ENCODE measurements around the gene FHIT.

FHIT gene

DNA sequence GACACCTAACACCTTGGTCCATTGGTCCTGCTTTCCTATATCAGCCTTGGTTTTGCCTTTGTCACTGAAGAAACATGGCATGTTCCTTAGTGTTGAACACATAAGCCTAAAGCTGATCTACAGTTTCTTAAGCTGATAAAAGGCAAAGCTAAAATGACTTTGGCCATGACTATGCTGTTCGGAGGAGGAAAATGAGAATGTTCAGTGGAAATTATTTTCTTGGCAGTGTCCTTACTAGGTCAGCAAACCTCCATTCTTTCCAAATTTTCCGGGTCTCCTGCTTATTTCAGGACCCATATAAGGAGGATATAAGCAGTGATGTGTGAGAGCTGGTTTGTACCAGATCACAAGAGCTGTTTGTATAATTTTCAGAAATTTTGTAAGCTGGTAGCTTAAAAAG, 1368.5 kb downstream of the FHIT start:
- H3K9ac ChIP-seq (ENCODE audit: low read depth in 1 of 2, low read length in 2 of 2): no peak overlapping the region
- no peak overlapping the region for H3K27ac ChIP-seq (ENCODE audit: low read depth, low read length)
- no peaks in the 10 kb centered on the region for H3K4me1 ChIP-seq (ENCODE audit: control insufficient read depth in 1 of 2, insufficient read depth in 2 of 2, low read length in 2 of 2)
- H3K4me3 ChIP-seq (ENCODE audit: low read depth in 1 of 2, low read length in 2 of 2): no peak overlapping the region
- H3K36me3 ChIP-seq (ENCODE audit: control insufficient read depth in 1 of 2, insufficient read depth in 2 of 2, low read length in 2 of 2): no peaks in the 10 kb centered on the region
- no peaks in the 10 kb centered on the region for H3K27me3 ChIP-seq (ENCODE audit: control insufficient read depth in 1 of 2, insufficient read depth in 2 of 2, low read length in 2 of 2)
- no peaks in the 10 kb centered on the region for H3K9me3 ChIP-seq (ENCODE audit: control insufficient read depth in 1 of 2, low read length in 2 of 2)

- Histone ChIP-seq H3K4me3 (ENCODE audit: low read depth in 1 of 2, low read length in 2 of 2) (no peak overlapping the region), H3K27ac (ENCODE audit: low read depth, low read length) (no peak overlapping the region), H3K9me3 (ENCODE audit: control insufficient read depth in 1 of 2, low read length in 2 of 2) (no peaks in the 10 kb centered on the region), H3K27me3 (ENCODE audit: control insufficient read depth in 1 of 2, insufficient read depth in 2 of 2, low read length in 2 of 2) (no peaks in the 10 kb centered on the region), H3K4me1 (ENCODE audit: control insufficient read depth in 1 of 2, insufficient read depth in 2 of 2, low read length in 2 of 2) (no peaks in the 10 kb centered on the region), H3K9ac (ENCODE audit: low read depth in 1 of 2, low read length in 2 of 2) (no peak overlapping the region), H3K36me3 (ENCODE audit: control insufficient read depth in 1 of 2, insufficient read depth in 2 of 2, low read length in 2 of 2) (no peaks in the 10 kb centered on the region)
Observed at GRCh38 chr3:59880717-59881116, 1370.5 kb downstream of the FHIT start.

DNA sequence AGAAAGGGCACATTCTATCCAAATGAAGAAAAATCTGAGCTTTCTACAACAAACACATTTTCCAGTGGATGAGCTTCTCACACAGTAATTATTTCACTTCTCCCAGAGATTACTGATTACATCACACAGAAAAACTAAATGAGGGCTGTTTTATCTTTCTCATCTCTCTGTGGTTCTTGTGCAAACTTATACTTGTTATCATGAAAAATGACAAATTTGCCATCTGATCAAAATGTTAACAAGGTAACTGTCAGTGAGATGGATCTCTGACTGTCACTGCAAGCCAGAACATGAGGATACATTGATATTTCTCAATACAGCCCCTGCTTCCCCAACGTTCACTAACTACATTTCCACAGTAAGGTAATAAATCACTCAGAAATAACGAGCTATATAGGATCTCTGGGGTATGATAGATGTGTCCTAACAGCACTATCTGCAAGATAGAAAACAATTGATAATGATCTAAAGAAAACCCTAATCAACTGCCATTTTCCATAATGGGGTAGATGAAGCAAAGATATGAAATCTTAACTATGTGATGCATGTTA, 1372.1 kb downstream of the FHIT start:
- Histone ChIP-seq H3K4me3 (ENCODE audit: low read depth in 1 of 2, low read length in 2 of 2) (no peak overlapping the region), H3K9ac (ENCODE audit: low read depth in 1 of 2, low read length in 2 of 2) (no peak overlapping the region), H3K9me3 (ENCODE audit: control insufficient read depth in 1 of 2, low read length in 2 of 2) (no peaks in the 10 kb centered on the region), H3K27ac (ENCODE audit: low read depth, low read length) (no peak overlapping the region), H3K36me3 (ENCODE audit: control insufficient read depth in 1 of 2, insufficient read depth in 2 of 2, low read length in 2 of 2) (no peaks in the 10 kb centered on the region), H3K4me1 (ENCODE audit: control insufficient read depth in 1 of 2, insufficient read depth in 2 of 2, low read length in 2 of 2) (no peaks in the 10 kb centered on the region), H3K27me3 (ENCODE audit: control insufficient read depth in 1 of 2, insufficient read depth in 2 of 2, low read length in 2 of 2) (no peaks in the 10 kb centered on the region)

DNA sequence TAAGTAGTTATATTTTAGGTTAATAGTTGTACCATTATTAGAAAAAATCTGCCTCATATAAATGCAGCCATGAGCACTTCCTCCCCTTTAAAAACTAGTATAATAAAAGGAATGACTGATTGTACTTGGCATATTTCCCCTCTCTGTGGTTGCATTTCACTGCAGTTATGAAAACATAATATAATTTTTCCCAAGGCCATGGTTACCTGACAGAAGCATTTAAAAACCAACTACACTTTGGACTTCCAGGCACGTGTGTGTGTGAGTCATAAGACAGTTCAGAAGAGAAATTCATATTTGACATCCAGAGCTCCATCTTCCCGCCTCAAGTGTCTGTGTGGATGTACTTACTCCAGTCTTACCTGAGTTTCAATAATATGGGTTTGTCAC, 1373.2 kb downstream of the FHIT start:
- Histone ChIP-seq H3K36me3 (ENCODE audit: control insufficient read depth in 1 of 2, insufficient read depth in 2 of 2, low read length in 2 of 2) (no peaks in the 10 kb centered on the region), H3K9me3 (ENCODE audit: control insufficient read depth in 1 of 2, low read length in 2 of 2) (no peaks in the 10 kb centered on the region), H3K27ac (ENCODE audit: low read depth, low read length) (no peak overlapping the region), H3K4me3 (ENCODE audit: low read depth in 1 of 2, low read length in 2 of 2) (no peak overlapping the region), H3K4me1 (ENCODE audit: control insufficient read depth in 1 of 2, insufficient read depth in 2 of 2, low read length in 2 of 2) (no peaks in the 10 kb centered on the region), H3K9ac (ENCODE audit: low read depth in 1 of 2, low read length in 2 of 2) (no peak overlapping the region), H3K27me3 (ENCODE audit: control insufficient read depth in 1 of 2, insufficient read depth in 2 of 2, low read length in 2 of 2) (no peaks in the 10 kb centered on the region)

GRCh38 chr3:59877263-59878037, 1373.8 kb downstream of the FHIT start:
- Histone ChIP-seq H3K27ac (ENCODE audit: low read depth, low read length) (no peak overlapping the region), H3K36me3 (ENCODE audit: control insufficient read depth in 1 of 2, insufficient read depth in 2 of 2, low read length in 2 of 2) (no peaks in the 10 kb centered on the region), H3K27me3 (ENCODE audit: control insufficient read depth in 1 of 2, insufficient read depth in 2 of 2, low read length in 2 of 2) (no peaks in the 10 kb centered on the region), H3K4me3 (ENCODE audit: low read depth in 1 of 2, low read length in 2 of 2) (no peak overlapping the region), H3K9ac (ENCODE audit: low read depth in 1 of 2, low read length in 2 of 2) (no peak overlapping the region), H3K4me1 (ENCODE audit: control insufficient read depth in 1 of 2, insufficient read depth in 2 of 2, low read length in 2 of 2) (no peaks in the 10 kb centered on the region), H3K9me3 (ENCODE audit: control insufficient read depth in 1 of 2, low read length in 2 of 2) (no peaks in the 10 kb centered on the region)

DNA sequence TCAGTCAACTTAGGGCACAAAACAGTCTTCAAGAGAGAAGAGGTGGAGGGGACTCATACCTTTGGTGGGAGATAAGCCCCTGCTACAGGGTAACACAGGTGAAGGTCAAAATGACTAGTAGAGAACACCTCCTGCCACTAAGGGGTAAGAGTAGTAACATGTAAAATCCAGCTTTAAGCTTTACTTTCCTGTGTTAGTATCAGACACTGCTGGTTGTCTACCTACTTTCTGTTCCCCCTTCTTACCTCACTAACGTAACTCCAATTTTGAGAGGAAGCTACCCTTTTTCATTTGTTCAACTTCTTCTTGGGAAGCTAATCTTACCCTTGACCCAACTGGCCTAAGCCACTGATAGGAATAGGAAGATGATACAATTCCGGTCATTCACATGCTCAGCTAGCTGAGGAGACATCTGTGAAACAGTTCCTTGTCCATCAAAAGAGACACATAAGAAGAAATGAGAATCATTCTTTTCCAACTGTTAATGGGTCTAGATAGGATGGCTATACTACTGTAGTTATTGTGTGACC, 1374.7 kb downstream of the FHIT start:
- no peaks in the 10 kb centered on the region for H3K9me3 ChIP-seq (ENCODE audit: control insufficient read depth in 1 of 2, low read length in 2 of 2)
- H3K27me3 ChIP-seq (ENCODE audit: control insufficient read depth in 1 of 2, insufficient read depth in 2 of 2, low read length in 2 of 2): no peaks in the 10 kb centered on the region
- no peak overlapping the region for H3K27ac ChIP-seq (ENCODE audit: low read depth, low read length)
- no peaks in the 10 kb centered on the region for H3K4me1 ChIP-seq (ENCODE audit: control insufficient read depth in 1 of 2, insufficient read depth in 2 of 2, low read length in 2 of 2)
- no peaks in the 10 kb centered on the region for H3K36me3 ChIP-seq (ENCODE audit: control insufficient read depth in 1 of 2, insufficient read depth in 2 of 2, low read length in 2 of 2)
- no peak overlapping the region for H3K4me3 ChIP-seq (ENCODE audit: low read depth in 1 of 2, low read length in 2 of 2)
- no peak overlapping the region for H3K9ac ChIP-seq (ENCODE audit: low read depth in 1 of 2, low read length in 2 of 2)

GRCh38 chr3:59873576-59874230, 1377.5 kb downstream of the FHIT start:
- Histone ChIP-seq H3K27ac (ENCODE audit: low read depth, low read length) (no peak overlapping the region), H3K9me3 (ENCODE audit: control insufficient read depth in 1 of 2, low read length in 2 of 2) (no peaks in the 10 kb centered on the region), H3K27me3 (ENCODE audit: control insufficient read depth in 1 of 2, insufficient read depth in 2 of 2, low read length in 2 of 2) (no peaks in the 10 kb centered on the region), H3K4me3 (ENCODE audit: low read depth in 1 of 2, low read length in 2 of 2) (no peak overlapping the region), H3K9ac (ENCODE audit: low read depth in 1 of 2, low read length in 2 of 2) (no peak overlapping the region), H3K4me1 (ENCODE audit: control insufficient read depth in 1 of 2, insufficient read depth in 2 of 2, low read length in 2 of 2) (no peaks in the 10 kb centered on the region), H3K36me3 (ENCODE audit: control insufficient read depth in 1 of 2, insufficient read depth in 2 of 2, low read length in 2 of 2) (no peaks in the 10 kb centered on the region)

GRCh38 chr3:59872128-59872527, 1379.1 kb downstream of the FHIT start:
- Histone ChIP-seq H3K27me3 (ENCODE audit: control insufficient read depth in 1 of 2, insufficient read depth in 2 of 2, low read length in 2 of 2) (no peaks in the 10 kb centered on the region), H3K27ac (ENCODE audit: low read depth, low read length) (no peak overlapping the region), H3K36me3 (ENCODE audit: control insufficient read depth in 1 of 2, insufficient read depth in 2 of 2, low read length in 2 of 2) (no peaks in the 10 kb centered on the region)

GRCh38 chr3:59867185-59868002, 1383.9 kb downstream of the FHIT start:
- Histone ChIP-seq H3K4me3 (ENCODE audit: low read depth in 1 of 2, low read length in 2 of 2) (no peak overlapping the region), H3K9ac (ENCODE audit: low read depth in 1 of 2, low read length in 2 of 2) (no peak overlapping the region), H3K27me3 (ENCODE audit: control insufficient read depth in 1 of 2, insufficient read depth in 2 of 2, low read length in 2 of 2) (no peaks in the 10 kb centered on the region), H3K36me3 (ENCODE audit: control insufficient read depth in 1 of 2, insufficient read depth in 2 of 2, low read length in 2 of 2) (no peaks in the 10 kb centered on the region), H3K9me3 (ENCODE audit: control insufficient read depth in 1 of 2, low read length in 2 of 2) (no peaks in the 10 kb centered on the region), H3K27ac (ENCODE audit: low read depth, low read length) (no peak overlapping the region), H3K4me1 (ENCODE audit: control insufficient read depth in 1 of 2, insufficient read depth in 2 of 2, low read length in 2 of 2) (no peaks in the 10 kb centered on the region)

More at GRCh38 chr3:59872128-59872527, 1379.1 kb downstream of the FHIT start:
- Histone ChIP-seq H3K9ac (ENCODE audit: low read depth in 1 of 2, low read length in 2 of 2) (no peak overlapping the region), H3K4me1 (ENCODE audit: control insufficient read depth in 1 of 2, insufficient read depth in 2 of 2, low read length in 2 of 2) (no peaks in the 10 kb centered on the region), H3K9me3 (ENCODE audit: control insufficient read depth in 1 of 2, low read length in 2 of 2) (no peaks in the 10 kb centered on the region), H3K4me3 (ENCODE audit: low read depth in 1 of 2, low read length in 2 of 2) (no peak overlapping the region)

DNA sequence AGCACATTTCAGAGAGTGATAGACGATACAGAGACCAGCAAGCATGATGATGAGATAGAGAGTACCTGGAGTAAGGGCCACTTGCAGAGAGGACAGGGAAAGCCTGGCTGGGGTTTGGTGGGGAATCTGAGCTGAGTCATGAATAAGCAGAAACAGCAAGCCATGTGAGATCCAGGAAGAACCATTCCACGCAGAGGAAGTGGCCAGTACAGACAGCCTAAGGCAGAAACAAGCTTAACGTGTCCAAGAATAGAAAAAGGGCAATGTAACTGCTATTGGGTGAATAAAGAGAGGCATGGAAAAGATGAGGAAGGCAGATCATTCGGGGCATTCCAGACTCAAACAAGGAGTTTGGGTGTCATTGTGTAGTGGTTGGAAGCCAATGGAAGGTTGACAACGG, 1385.2 kb downstream of the FHIT start:
- Histone ChIP-seq H3K27ac (ENCODE audit: low read depth, low read length) (no peak overlapping the region), H3K4me1 (ENCODE audit: control insufficient read depth in 1 of 2, insufficient read depth in 2 of 2, low read length in 2 of 2) (no peaks in the 10 kb centered on the region), H3K27me3 (ENCODE audit: control insufficient read depth in 1 of 2, insufficient read depth in 2 of 2, low read length in 2 of 2) (no peaks in the 10 kb centered on the region), H3K36me3 (ENCODE audit: control insufficient read depth in 1 of 2, insufficient read depth in 2 of 2, low read length in 2 of 2) (no peaks in the 10 kb centered on the region), H3K4me3 (ENCODE audit: low read depth in 1 of 2, low read length in 2 of 2) (no peak overlapping the region), H3K9me3 (ENCODE audit: control insufficient read depth in 1 of 2, low read length in 2 of 2) (no peaks in the 10 kb centered on the region), H3K9ac (ENCODE audit: low read depth in 1 of 2, low read length in 2 of 2) (no peak overlapping the region)

All from duodenal mucosa (tissue), 2 donors.